ENCODE results near the gene USP2. TPM values are rescaled to one million over a fixed set of nuclear protein-coding genes. Genes with fewer than 3 reads are reported as not detected.

The USP2 gene
- total RNA-seq, 2 experiments from 2014 or later, result 10.6 to 24.5 TPM

GRCh38 chr11:119340335-119341221 is 40.9 kb downstream of the USP2 start, which contains the start of gene C1QTNF5:
Gene C1QTNF5, minus strand, starts transcription at chr11:119340883. Its CDS starts 486 bp downstream, at chr11:119340397.
- intact Hi-C loops (cut with micrococcal nuclease; ENCODE audit: unreplicated experiment), result no loop called here
- no peak within 1 kb of the TSS for H3K4me2 ChIP-seq (ENCODE audit: low read length)

GRCh38 chr11:119339589-119340334 is 41.7 kb downstream of the USP2 start:
- BruUV-seq (replicated peaks), result no TSS peak
- Histone ChIP-seq H4K20me1 (ENCODE audit: insufficient read depth, low read length) (no peaks in the 10 kb centered on the region), H3K4me1 (ENCODE audit: insufficient read depth, low read length, poor library complexity, severe bottlenecking) (peaks cover 41% of the 10 kb centered on the region), H3K9me3 (ENCODE audit: low read length) (no peaks in the 10 kb centered on the region), H3K9me2 (ENCODE audit: insufficient read depth, low read length) (no peaks in the 10 kb centered on the region), H3K27ac (ENCODE audit: low read depth, low read length, poor library complexity, severe bottlenecking) (no peak overlapping the region), H2AFZ (ENCODE audit: low read length) (no peak overlapping the region), H3K4me3 (ENCODE audit: low read depth, low read length, poor library complexity, severe bottlenecking) (no peak overlapping the region), H3K79me2 (ENCODE audit: insufficient read depth, low read depth, low read length) (peaks cover 8% of the 10 kb centered on the region; the same call in 1 of the 2 replicates), H3K4me2 (ENCODE audit: low read length) (no peak overlapping the region), H3K36me3 (ENCODE audit: insufficient read depth, low read length) (peaks cover 6% of the 10 kb centered on the region; the same call in 1 of the 2 replicates)
- peak; percentile 35 for DNase-seq (ENCODE audit: low spot score)
- TF ChIP-seq CTCF (conservative IDR thresholded peaks at IDR 0.05; ENCODE audit: low read length) (peak; percentile 80), EZH2phosphoT487 (IDR thresholded peaks at IDR 0.05; ENCODE audit: borderline replicate concordance, low read depth, low read length) (no peak)
- intact Hi-C loops (cut with micrococcal nuclease; ENCODE audit: unreplicated experiment), result loop anchor here (5.0 kb wide), 1 partner anchor 133 kb away; no protein-coding TSS in a partner anchor
- CTCF ChIA-PET (ENCODE audit: unreplicated experiment), result interaction anchor here (1.0 to 1.3 kb wide), 2 partner anchors 11 to 36 kb away, joined by 4 to 6 read pairs; no protein-coding TSS in a partner anchor
- POLR2A ChIA-PET, result no interaction called here

More at GRCh38 chr11:119340335-119341221, 40.9 kb downstream of the USP2 start, which contains the start of gene C1QTNF5:
- no TSS peak for BruUV-seq (replicated peaks)
- no peak within 1 kb of the TSS for H2AFZ ChIP-seq (ENCODE audit: low read length)
- peaks cover 6% of the 10 kb centered on the region; the same call in 1 of the 2 replicates for H3K36me3 ChIP-seq (ENCODE audit: insufficient read depth, low read length)
- H3K9me3 ChIP-seq (ENCODE audit: low read length), result no peaks in the 10 kb centered on the region
- no peak within 1 kb of the TSS for H3K4me3 ChIP-seq (ENCODE audit: low read depth, low read length, poor library complexity, severe bottlenecking)
- H3K9me2 ChIP-seq (ENCODE audit: insufficient read depth, low read length), result no peaks in the 10 kb centered on the region
- H3K79me2 ChIP-seq (ENCODE audit: insufficient read depth, low read depth, low read length), result no peaks in the 10 kb centered on the region; the same call in 1 of the 2 replicates
- H4K20me1 ChIP-seq (ENCODE audit: insufficient read depth, low read length), result no peaks in the 10 kb centered on the region
- H3K4me1 ChIP-seq (ENCODE audit: insufficient read depth, low read length, poor library complexity, severe bottlenecking), result peaks cover 34% of the 10 kb centered on the region
- no peak for TF ChIP-seq CTCF (conservative IDR thresholded peaks at IDR 0.05; ENCODE audit: low read length)
- TF ChIP-seq EZH2phosphoT487 (IDR thresholded peaks at IDR 0.05; ENCODE audit: borderline replicate concordance, low read depth, low read length), result no peak
- no peak for DNase-seq (ENCODE audit: low spot score)
- ChIA-PET POLR2A (interaction anchor here (0.6 to 0.8 kb wide), 2 partner anchors 27 to 63 kb away, joined by 3 to 4 read pairs; no protein-coding TSS in a partner anchor), CTCF (ENCODE audit: unreplicated experiment) (interaction anchor here (1.0 to 1.3 kb wide), 3 partner anchors 10 to 36 kb away, joined by 4 to 6 read pairs (median 4); no protein-coding TSS in a partner anchor)
- H3K27ac ChIP-seq (ENCODE audit: low read depth, low read length, poor library complexity, severe bottlenecking), result no peak within 1 kb of the TSS

Measured in OCI-LY7 (cell line).